GM19397 (cell line): ENCODE data around the gene ARGLU1.
A peak's percentile ranks its signal among the peaks of the same experiment; 100 is the strongest.

Experiments used
- ATAC-seq: cut with Tn5 transposase; IDR thresholded peaks from one replicate; pipeline ENCODE4 v1.9.1; 2021; ENCODE audit warnings: mild to moderate bottlenecking, moderate library complexity; ENCODE audit not compliant: unreplicated experiment

ARGLU1 gene

DNA sequence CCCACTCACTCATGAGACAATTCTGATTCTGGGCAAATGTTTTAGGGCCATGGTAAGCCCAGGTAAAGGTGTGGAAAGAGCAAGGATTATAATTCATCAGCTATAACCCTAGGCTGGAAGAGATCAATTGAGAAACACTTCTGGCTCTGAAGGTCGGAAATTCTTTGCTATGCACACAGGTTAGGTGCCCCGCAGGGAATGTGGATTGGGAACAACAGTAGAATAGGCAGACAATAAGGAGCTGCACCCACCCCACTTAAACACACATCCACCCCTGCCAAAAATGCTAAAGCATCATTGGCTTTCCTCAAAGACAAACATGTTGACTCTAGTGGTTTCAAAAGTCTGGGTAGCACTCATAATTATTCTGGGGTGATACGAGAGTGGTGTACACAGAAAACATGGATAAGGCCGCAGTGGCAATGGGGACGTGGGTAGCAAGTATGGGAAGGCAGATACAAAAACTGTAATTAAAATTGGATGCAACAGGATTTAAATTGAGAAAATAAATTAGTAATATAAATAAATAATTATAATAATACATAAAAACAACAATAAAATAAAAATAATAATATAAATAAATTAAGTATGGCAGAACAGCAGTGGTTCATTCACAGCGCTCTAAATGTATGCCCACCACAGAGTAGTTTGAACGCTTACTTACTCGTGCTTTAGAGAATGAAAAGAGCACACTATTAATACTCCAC lies 41.0 kb downstream of the ARGLU1 start:
- no peak for ATAC-seq

DNA sequence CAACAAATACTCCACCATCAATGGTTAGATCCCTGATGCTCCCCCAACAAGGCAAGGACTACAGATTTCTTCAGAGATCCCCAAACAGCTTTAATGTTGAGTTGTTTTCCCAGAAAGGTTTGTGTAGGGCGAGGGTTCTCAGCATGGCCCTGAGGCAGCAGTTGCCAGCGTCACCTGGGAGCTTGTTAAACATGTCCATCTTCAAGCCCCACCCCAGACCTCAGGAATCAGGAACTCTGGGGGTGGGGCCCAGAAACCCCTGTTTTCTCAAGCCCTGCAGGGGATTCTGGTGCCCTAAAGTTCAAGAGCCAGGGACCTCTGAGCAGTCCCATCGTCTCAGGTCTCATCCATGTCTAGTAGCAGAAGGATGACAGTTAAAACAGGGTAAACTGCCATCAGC lies 42.1 kb downstream of the ARGLU1 start:
- ATAC-seq: no peak

DNA sequence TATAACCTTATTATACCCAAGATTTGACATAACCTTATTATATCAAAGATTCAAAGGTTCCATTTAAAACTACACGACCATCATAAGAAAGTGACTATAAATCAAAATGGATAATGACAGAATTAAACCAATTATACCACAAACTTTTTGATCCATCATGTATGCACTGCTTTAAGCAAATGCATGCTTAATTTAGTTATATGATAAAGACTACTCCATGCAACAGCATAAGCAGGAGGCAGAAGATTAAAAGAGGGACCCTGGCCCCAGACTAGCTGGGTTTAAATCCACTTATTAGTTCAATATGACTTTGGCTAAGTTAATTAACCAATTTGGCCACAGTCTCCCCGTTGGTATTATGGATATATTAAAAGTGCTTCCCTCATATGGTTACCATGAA lies 43.8 kb downstream of the ARGLU1 start:
- ATAC-seq: no peak

DNA sequence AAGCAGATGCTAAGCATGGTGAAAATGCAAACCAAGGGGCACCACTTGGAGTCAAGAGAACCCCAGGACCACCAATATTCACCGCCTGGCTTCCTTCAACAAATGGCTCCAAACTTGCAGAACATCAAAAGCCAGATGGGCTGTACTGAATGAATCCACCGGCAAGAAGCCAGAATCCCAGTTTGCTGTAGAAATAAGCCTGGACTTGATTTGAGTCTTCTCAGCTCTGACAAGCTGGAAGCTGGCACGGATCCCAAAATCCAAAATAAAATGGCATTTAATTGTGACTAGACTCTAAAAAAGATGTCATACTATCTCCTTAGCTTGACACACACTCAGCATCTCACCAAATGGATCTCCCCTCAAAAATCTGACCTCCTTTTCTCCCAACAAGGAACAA lies 44.4 kb downstream of the ARGLU1 start:
- no peak for ATAC-seq

DNA sequence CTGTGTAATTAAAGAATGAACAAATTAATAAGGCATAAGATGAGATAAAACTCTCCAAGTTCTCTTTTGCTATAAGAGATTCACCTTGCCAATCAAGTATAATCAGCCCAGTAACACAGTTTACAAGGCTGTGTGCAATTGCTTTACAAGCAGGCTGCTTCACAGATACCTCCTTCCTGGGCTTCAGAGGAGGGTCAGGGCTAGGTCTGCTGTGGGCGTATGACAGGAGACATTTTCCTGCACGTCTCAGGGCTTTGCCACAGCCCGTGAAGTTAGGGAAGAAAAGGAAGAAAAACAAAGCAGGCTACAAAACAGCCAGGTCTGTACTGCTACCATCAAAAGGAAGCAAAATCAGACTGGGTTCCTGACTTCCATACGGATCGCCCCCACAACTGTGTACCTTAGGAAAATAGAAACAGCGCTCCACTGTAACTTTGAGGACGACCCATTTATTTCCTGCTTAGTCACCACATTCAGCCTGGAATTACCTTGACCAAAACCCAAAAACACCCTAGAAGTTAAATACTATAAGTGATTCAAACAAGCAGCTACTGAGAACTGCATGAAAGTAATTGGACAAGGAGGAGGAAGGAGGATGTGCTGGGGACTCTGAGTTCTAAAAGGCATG lies 44.9 kb downstream of the ARGLU1 start:
- ATAC-seq: no peak

DNA sequence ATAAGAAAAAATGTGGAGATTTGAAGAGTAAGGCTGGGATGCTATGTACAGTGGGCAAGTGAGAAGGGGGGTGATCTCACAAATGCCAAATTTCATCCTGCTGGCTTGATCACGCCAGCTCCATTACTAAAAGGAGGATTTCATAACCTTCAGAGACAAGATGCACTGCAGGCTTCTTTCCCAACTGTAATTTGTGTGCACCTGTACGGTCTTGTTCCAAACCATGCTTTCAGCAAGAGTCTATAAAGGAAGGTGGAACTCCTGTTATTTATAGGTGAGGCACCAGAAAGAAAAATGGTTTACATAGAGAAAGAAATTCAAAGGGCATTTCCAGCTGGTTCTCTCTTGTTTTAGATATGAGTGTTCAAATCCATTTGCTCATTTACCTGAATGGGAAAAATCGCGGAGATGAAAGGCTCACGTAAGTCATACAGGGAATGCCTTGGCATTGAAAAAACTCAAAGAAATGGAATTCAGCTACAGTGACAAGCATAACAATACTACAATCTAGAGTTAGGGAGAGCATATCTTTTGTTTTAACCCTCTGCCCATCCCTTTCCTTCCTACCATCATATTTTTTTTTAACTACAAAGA lies 45.7 kb downstream of the ARGLU1 start:
- ATAC-seq: no peak

DNA sequence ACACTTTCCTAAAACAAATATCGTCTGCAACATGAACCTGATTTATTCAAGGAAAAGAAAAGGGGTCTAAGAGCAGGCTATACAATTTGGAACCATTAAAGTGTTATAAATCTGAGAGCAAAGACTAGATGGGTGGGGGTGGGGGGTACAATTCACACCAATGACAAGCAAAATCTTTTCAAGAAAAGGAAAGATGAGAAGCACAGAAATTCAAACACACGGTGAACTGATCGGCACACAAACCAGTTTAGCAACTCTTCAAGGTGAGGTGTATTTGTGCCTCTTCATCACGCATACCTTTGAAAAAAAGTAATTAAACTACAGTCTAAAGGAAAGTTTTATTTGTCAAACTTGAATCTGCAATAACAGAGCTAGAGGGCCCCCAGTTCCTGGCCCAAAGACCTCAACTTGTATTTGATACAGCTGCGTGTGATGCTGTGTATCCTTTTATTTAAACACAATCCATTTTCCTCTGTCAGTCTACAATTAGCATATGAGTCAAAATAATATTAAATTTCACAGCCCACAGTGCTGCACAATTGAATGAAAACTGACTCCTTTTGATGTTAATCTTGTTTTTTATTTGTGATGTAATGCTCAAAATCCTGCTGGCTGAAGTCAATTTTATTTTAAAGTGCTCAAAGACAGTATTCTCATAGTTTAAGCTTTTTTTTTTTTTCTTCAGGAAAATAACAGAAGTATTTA lies 46.7 kb downstream of the ARGLU1 start:
- no peak for ATAC-seq

DNA sequence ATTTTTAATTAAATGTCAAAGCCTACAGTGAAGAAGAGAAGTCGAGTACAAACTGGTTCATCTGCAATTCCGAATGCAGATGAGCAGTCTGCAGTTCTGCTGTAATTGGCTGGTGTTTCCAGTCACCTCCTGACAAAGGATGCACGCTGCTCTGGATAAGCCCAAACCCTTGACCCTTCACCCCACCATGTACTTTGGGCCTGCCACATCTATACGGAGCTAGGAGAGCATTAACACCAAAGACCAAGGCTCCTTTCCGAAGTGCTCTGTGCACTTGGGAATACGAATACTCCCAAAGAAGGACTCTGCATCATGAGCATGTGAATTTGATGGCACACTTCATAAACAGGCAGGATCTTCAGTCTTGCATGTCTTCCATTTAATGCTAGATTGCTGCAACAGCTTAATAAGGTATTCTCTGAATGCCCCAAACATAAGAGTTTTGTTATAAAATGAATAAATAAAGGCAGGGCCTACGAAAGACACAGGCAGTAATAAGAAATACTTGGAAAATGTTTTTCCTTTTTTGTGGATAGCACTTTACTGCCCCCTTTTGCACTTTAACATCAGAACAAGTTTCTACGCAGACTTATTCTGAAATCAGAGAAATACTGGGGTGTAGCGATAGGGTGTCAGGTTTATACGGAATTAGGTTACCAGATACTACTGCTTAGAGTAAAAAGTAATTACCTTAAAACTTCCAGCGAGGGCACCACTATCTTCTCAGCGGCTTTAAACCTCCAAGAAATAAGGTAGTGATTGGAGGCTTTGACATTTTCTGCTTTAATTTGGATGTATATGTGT lies 47.5 kb downstream of the ARGLU1 start:
- ATAC-seq: no peak

DNA sequence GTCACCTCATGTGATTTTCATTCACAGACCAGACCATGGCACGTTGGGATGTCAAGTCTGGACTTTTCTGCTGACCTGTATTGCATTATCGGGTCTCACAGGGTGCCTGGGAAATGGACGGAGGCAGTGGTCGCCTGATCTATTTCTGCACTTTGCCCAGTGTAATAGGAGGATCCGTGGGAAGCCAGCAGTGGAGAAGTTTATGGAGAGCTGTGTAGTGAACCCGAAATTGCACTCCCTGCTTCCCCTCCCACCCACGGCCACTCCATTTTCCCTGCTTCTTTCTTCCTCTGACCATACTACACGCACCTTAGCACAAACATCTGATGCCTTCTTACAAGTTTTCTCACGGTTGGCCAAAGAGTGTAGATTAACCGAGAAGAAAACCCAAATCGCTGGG lies 49.4 kb downstream of the ARGLU1 start:
- no peak for ATAC-seq

DNA sequence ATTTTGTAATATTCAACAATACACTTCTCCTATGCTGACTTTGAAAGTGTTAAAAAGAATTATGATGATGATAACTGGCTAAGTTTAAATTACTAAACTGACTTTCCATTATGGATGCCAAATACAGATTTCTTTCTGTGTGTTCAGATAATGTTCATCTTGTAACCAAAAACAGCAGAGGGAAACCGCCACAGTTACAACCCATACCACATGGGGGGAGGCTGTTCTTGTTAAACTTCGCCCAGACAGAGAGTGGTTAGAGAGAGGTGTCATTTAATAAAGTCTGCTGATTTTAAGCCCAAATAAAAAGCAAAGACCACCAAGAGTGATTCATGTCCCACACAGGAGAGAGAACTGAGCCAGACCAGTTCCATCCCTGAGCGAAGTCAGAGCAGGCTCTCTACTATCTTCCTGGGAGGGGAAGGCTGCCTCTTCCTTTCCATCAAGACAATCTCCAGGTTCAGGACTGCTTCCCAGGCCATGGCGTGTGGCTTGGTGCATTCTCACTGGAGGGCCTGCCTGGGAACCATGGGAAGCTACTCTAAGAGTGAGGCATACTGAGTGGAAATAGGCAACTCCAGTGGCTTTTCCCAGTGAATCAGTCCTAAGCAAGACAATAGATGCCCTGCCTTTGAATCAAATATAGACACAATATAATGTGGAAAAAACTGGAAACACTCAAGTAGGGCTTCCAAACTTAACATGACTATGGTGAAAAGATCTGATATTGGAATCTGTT lies 50.7 kb downstream of the ARGLU1 start:
- no peak for ATAC-seq

DNA sequence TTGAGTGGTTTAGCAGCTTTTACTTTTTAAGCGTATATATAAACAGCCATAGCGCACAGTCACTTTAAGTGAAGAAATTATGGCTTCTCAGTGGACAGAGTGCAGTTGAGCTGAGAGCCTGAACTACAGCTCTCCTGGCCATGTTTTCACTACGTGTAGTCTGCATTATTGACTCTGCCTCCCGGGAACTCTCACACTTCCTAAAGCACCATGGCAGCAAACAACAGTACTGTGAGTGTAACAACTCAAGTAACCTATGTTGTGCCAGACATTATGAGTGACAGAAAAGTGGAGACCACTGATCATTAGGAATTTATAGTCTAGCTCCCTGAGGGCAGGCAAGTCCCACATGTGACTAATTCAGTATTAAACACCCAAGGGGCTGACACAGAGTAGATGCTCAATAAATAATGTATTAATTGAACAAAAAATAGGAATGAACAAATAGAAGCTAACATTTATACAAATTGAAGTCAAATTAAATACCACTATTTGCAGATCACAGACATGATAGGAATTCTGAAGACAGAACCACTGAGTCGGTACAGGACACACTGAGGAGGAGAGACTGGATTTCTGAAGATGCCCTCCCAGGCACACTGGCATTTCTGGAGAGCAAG lies 52.2 kb downstream of the ARGLU1 start:
- ATAC-seq: no peak

DNA sequence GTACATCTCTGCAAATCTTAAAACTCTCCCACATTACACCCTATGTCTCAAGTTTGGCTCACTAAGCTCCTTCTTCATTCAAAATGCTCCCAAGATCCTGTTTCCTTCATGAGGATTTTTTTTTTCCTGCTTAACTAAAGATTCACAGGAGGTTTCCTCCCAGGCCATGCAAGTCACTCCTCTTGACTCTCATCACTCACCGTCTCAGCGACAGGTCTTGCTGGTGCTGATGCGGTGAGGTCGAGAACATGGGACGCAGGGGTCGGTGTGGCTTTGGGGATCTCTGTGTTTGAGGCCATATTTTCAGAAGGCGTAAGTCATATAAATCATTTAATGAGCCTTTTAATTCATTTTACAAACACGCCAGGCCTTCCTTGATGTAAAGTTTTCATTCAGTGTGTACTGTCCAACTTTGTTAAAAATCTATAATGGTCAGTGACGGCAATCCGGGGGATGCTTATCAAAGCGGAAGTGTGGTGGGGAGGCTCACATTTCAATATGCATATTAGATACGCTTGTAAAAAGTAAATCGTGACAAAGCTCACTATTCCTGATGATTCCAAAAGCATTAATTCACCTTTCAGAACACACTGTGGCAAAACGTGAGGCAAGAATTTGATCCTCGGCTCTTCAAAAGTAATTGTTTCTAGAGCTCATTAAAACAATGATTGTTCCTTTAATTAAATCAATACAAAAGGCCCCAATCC lies 52.9 kb downstream of the ARGLU1 start:
- no peak for ATAC-seq

DNA sequence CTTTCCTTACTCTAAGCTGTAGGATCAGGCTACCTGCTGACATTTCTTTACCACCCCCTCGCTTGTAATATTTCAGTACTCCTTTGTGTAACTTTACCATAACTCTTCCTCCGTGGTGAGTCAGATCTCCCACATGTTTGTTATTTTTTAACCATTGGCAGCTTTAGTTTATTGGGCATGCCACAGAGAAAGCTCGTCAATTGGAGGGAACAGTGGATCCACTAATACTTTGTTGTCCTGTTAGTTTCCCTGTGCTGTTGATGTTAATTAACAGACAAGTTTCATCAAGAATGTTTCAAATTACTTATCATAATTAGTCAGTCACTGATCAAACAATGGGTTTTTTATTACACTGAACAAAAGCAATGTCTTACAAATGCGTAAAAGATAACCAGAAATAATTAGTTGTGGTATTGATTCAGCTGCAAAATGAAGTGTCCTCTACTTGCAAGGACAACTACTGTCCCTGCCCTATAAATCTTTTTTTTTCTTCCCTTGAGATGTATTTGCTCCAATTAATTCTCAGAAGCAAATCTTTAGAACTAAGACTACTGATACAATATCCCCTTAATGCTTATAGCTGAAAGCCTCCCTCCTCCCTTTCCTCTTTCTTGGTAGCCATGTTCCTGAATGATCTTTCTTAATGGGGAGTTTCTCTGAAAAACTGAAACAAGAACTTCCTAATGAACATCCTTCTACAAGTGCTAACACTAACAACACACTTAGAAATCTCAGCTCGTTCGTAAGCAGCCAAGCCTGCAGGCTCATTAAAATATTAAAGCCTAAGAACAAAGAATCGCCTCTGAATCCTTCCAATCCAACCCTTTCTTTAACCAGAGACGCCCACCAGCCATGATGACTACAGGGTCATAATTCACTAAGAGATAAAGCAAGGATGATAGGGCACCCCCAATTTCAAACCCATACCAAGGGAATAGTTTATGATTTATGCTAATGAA lies 54.6 kb downstream of the ARGLU1 start:
- ATAC-seq: no peak

DNA sequence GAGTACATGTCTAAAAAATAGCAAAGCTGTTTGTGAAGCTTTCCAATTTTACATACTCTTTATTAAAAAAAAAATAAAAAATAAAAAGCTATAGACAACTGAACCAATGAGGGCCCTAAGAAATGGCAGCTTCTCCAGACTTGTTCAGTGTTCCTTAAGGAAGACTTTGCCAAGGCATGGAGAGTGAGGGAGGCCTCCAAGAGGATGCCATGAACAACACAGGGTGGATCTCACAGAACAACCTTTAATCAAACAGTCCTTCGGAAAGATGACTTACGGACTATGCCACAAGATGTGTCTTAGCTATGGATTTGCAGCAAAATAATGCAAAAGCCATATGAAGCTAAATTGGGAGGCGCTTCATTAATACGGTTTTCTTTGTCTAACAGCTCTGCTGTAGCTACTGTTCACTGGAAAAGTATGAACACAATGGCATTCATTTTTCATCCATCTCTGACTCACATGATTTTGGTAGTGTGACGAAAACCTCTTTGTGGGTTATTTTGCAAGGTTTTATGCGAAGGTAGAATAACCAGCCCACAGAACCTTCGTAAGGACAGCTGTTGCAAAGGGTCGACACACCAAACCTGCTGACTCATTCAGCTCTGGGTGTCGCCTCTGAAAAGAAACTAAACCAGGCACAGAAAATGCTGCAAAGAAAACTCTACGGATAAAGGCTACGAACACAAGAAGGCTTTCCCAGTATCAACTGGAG lies 60.2 kb downstream of the ARGLU1 start:
- peak; percentile 85 for ATAC-seq

DNA sequence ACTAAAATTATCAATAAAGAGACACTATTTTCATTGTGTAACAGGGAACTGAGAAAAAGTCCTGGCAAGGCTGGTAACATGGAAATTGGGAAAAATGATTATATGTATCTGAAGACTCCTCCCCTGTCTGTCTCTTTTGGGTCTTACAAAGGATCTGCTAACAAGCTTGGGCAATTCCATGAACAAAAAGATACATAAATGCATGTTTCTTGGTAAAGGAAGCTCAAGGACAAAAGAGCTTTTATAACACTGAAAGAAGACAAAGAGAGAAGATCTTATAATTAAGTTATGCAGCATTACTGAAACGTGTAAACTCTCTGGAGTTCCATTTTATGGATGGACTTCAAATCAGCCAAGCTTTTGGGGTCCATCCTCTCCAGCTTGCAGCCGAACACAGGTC lies 61.7 kb downstream of the ARGLU1 start:
- no peak for ATAC-seq

DNA sequence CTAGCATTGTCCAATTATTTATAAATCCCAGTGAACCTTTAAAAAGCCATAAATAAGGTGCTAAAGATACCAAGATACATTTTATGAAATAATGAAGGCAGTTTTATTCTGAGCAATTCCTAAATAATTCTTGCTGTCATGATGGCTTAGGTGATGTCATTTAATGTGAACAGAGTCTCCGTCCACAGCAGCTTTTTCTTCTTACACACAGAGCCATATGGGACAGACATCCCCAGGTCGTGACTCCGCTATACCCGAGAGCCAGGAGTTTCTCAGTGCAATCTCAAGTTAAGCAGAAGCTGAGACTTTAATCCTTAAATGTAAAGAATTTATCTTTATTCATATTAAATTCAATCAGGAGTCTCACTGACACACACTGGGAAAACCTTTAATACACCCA lies 62.2 kb downstream of the ARGLU1 start:
- no peak for ATAC-seq

DNA sequence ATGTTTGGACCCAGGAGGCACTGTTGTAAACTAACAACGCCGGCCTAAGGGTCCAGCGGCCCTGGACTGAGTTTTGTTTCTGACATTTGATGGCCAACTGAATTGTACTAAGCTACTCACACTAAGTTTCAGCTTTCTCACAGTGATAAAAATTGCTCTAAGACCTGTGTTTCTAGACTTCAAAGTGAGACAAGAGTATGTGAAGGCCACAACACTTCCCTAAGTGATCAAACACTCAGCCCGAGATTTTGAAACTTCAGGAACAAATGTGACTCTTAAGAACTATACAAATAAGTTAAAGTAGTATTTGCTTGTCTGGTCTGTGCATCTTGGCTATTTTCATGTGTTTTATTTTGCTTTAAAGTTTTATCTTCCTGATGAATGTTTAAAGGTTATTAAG lies 62.6 kb downstream of the ARGLU1 start:
- no peak for ATAC-seq
